SK-N-SH (cell line): Measurements from ENCODE around the gene CDK5. TPM values are rescaled to one million over a fixed set of nuclear protein-coding genes. Genes with fewer than 3 reads are reported as not detected.

ENCODE experiments used
- CTCF ChIA-PET: fragments of 300-600, 350-600 bp; formaldehyde crosslinking; extraction: SDS; loops from one replicate; lab custom pipeline; 2021; lab: Yijun Ruan, JAX
- POLR2A ChIA-PET: fragments of 350-600 bp; sonication (Branson Sonifier 250); formaldehyde crosslinking; extraction: SDS; loops from one replicate; lab custom pipeline; 2020; ENCODE audit warnings: antibody characterized with exemption, inconsistent platforms; lab: Yijun Ruan, JAX
- DNase-seq: peaks from one replicate; pipeline ENCODE4 v3.0.0; 2012
- H2AFZ ChIP-seq: fragments of 200-600 bp; sonication (generic); 2 replicates; pipeline ENCODE4 v1.8.1; 2016; ENCODE audit warnings: antibody characterized with exemption, mild to moderate bottlenecking, low read depth
- H3F3A ChIP-seq: fragments of 200-600 bp; sonication (generic); replicated peaks from 2 replicates; pipeline ENCODE3; 2016; ENCODE audit warnings: antibody characterized with exemption, mild to moderate bottlenecking; ENCODE audit not compliant: insufficient read depth
- H3K27ac ChIP-seq, 2 experiments: fragments of 200-500 bp in 1 of 2; fragments of 200-600 bp in 1 of 2; sonication (Bioruptor generic) in 1 of 2; sonication (generic), shearing (Covaris generic) in 1 of 2; 2 replicates each; pipeline versions ENCODE4 v1.5.1 to v1.6.1; 2014 to 2016; ENCODE audit warnings: low read depth in 2 of 2, inconsistent platforms in 1 of 2, low read length in 1 of 2, mild to moderate bottlenecking in 1 of 2, mixed read lengths in 1 of 2
- H3K27me3 ChIP-seq: fragments of 200-600 bp; sonication (generic), shearing (Covaris generic); 2 replicates; pipeline ENCODE4 v1.6.1; 2016; ENCODE audit warnings: mixed run types; ENCODE audit not compliant: insufficient read depth
- H3K36me3 ChIP-seq, 2 experiments: fragments of 200-500 bp in 1 of 2; fragments of 200-600 bp in 1 of 2; sonication (Bioruptor generic) in 1 of 2; sonication (generic) in 1 of 2; replicated peaks in 1 of 2; 2 replicates each; pipeline versions ENCODE3 to v1.5.1; 2014 to 2016; ENCODE audit warnings: low read length in 1 of 2, mild to moderate bottlenecking in 1 of 2; ENCODE audit not compliant: insufficient read depth in 2 of 2, control insufficient read depth in 1 of 2
- H3K4me1 ChIP-seq, 2 experiments: fragments of 200-500 bp in 1 of 2; fragments of 200-600 bp in 1 of 2; sonication (Bioruptor generic) in 1 of 2; sonication (generic), shearing (Covaris generic) in 1 of 2; 2 replicates each; pipeline versions ENCODE4 v1.5.1 to v1.6.1; 2014 to 2016; ENCODE audit warnings: low read depth in 1 of 2, low read length in 1 of 2, mixed run types in 1 of 2; ENCODE audit not compliant: insufficient read depth in 2 of 2, control insufficient read depth in 1 of 2
- H3K4me2 ChIP-seq: fragments of 200-600 bp; sonication (generic), shearing (Covaris generic); 2 replicates; pipeline ENCODE4 v1.6.1; 2017; ENCODE audit warnings: mixed run types
- H3K4me3 ChIP-seq, 2 experiments: fragments of 200-500 bp in 1 of 2; fragments of 200-600 bp in 1 of 2; sonication (Bioruptor generic) in 1 of 2; sonication (generic), shearing (Covaris generic) in 1 of 2; 2 replicates each; pipeline versions ENCODE4 v1.5.1 to v1.8.1; 2014 to 2016; ENCODE audit warnings: low read depth in 2 of 2, inconsistent platforms in 1 of 2, low read length in 1 of 2, mild to moderate bottlenecking in 1 of 2, mixed read lengths in 1 of 2, moderate library complexity in 1 of 2
- H3K79me2 ChIP-seq: fragments of 200-600 bp; sonication (generic); 2 replicates; pipeline ENCODE4 v1.8.1; 2017; ENCODE audit warnings: mild to moderate bottlenecking; ENCODE audit not compliant: insufficient read depth
- H3K9ac ChIP-seq: fragments of 200-600 bp; sonication (generic); 2 replicates; pipeline ENCODE4 v1.6.1; 2017; ENCODE audit warnings: mixed run types
- H3K9me2 ChIP-seq: fragments of 200-600 bp; sonication (generic); 2 replicates; pipeline ENCODE4 v1.6.1; 2017; ENCODE audit warnings: mixed run types
- H3K9me3 ChIP-seq: fragments of 200-600 bp; sonication (generic); 2 replicates; pipeline ENCODE4 v1.6.1; 2017; ENCODE audit warnings: mixed run types, mild to moderate bottlenecking, moderate library complexity
- H4K20me1 ChIP-seq: fragments of 200-600 bp; sonication (generic); 2 replicates; pipeline ENCODE4 v1.6.1; 2017; ENCODE audit warnings: mild to moderate bottlenecking, mixed run types; ENCODE audit not compliant: insufficient read depth
- CHD2 ChIP-seq: fragments of 150-350 bp; IDR thresholded peaks from 2 replicates; pipeline ENCODE4 v1.6.1; 2018; ENCODE audit warnings: low read length; ENCODE audit not compliant: partially characterized antibody
- ELF1 ChIP-seq: IDR thresholded peaks from 2 replicates; pipeline ENCODE4 v1.4.0; 2012
- EP300 ChIP-seq, 2 experiments: IDR thresholded peaks; 2 replicates each; pipeline versions ENCODE4 v1.4.0 to v1.6.1; 2012; ENCODE audit warnings: borderline replicate concordance in 1 of 2, low read depth in 1 of 2, low read length in 1 of 2
- EZH2phosphoT487 ChIP-seq: fragments of 200-600 bp; sonication (generic); IDR thresholded peaks from 2 replicates; pipeline ENCODE4 v1.6.1; 2017; ENCODE audit warnings: low read depth, mixed run types, mild to moderate bottlenecking, antibody characterized with exemption, moderate library complexity, borderline replicate concordance
- FOXM1 ChIP-seq: IDR thresholded peaks from 2 replicates; pipeline ENCODE4 v1.4.0; 2012; ENCODE audit warnings: low read depth, mild to moderate bottlenecking
- JUND ChIP-seq: IDR thresholded peaks from 2 replicates; pipeline ENCODE4 v1.4.0; 2012
- MEF2A ChIP-seq: IDR thresholded peaks from 2 replicates; pipeline ENCODE4 v1.4.0; 2012; ENCODE audit warnings: low read depth, borderline replicate concordance
- MXI1 ChIP-seq: IDR thresholded peaks from 2 replicates; pipeline ENCODE4 v1.6.1; 2012; ENCODE audit warnings: mild to moderate bottlenecking, low read depth, low read length, improper control_type of control experiment
- POLR2AphosphoS5 ChIP-seq: IDR thresholded peaks from 2 replicates; pipeline ENCODE4 v1.6.1; 2012; ENCODE audit warnings: low read depth, low read length
- RCOR1 ChIP-seq: fragments of 150-350 bp; IDR thresholded peaks from 2 replicates; pipeline ENCODE4 v1.6.1; 2017; ENCODE audit warnings: antibody characterized with exemption, low read length
- RFX5 ChIP-seq: IDR thresholded peaks from 2 replicates; pipeline ENCODE4 v1.6.1; 2012; ENCODE audit warnings: mild to moderate bottlenecking, improper control_type of control experiment, low read length
- RXRA ChIP-seq: IDR thresholded peaks from 2 replicates; pipeline ENCODE4 v1.4.0; 2012; ENCODE audit warnings: low read depth, mild to moderate bottlenecking, borderline replicate concordance
- WGBS: methylation state at CpG from one replicate; pipeline ENCODE4 v1.1.6; 2017; ENCODE audit warnings: low lambda C conversion rate; 5-methylcytosine and 5-hydroxymethylcytosine counted together
- polyA plus RNA-seq, 3 experiments: library from polyadenylated mRNA; depleted of rRNA; stranded (reverse); fragments of >200 nt; gene quantifications; 2 replicates each; pipeline ENCODE4 v1.2.3, GENCODE V29; 2012
- TF ChIP-seq, protein P1 (sequence below): IDR thresholded peaks from 2 replicates; pipeline ENCODE4 v1.4.0; 2012; ENCODE audit warnings: low read depth, borderline replicate concordance
- TF ChIP-seq, protein P2 (sequence below): IDR thresholded peaks from 2 replicates; pipeline ENCODE4 v1.6.1; 2012; ENCODE audit warnings: mild to moderate bottlenecking, low read depth, low read length, moderate library complexity
- TF ChIP-seq, protein P3 (sequence below): fragments of 150-350 bp; IDR thresholded peaks from 2 replicates; pipeline ENCODE4 v1.6.1; 2016; ENCODE audit warnings: mild to moderate bottlenecking, low read depth, low read length

The CDK5 gene
- polyA plus RNA-seq, 1 of the 3 experiments (the other 2 are of a cell fraction): 125 TPM

DNA sequence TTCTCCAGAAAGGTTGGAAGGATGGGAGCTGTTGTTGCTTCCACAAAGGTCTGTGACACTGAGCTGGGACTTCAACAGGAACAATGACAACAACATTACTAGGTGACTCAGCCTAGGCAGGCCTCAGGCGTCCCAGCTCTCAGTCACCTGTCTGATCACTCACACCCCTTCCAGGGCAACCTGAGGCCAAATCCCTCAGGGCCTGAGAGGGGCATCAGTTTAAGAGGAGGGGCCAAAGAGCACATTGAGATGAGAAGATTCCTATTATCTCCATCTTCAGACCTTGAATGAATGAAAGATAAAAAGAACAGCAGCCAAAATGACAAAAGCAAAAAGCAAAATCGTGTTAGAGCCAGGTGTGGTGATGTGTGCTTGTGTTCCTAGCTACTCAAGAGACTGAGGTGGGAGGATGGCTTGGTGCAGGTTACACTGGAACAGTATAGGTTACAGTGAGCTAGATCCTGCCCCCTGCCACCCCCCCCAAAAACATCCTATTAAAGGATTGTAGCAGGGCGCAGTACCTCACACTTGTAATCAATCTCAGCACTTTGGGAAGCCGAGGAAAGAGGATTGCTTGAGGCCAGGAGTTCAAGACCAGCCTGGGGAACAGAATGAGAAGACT, 33.2 kb downstream of the CDK5 start, which contains the start of gene ATG9B:
ATG9B (minus strand) TSS at position 60 of the 622 bp plus-strand sequence. CDS start 71 bp downstream, outside the sequence.
- 69% methylated on average over 4 of the region's 4 CpGs for WGBS
- H4K20me1 ChIP-seq: no peaks in the 10 kb centered on the region
- H3K79me2 ChIP-seq: peaks cover 10% of the 10 kb centered on the region
- no peak for DNase-seq
- no peak within 1 kb of the TSS for H3K27ac ChIP-seq
- H3K4me3 ChIP-seq: no peak within 1 kb of the TSS
- TF ChIP-seq MXI1 (no peak), CHD2 (no peak), JUND (no peak), EP300 (IDR thresholded peaks at IDR 0.05; ENCODE audit: borderline replicate concordance in 1 of 2, low read depth in 1 of 2, low read length in 1 of 2) (no peak), FOXM1 (no peak), RXRA (no peak), EZH2phosphoT487 (no peak)
- ChIA-PET CTCF (interaction anchor here (0.7 to 8.3 kb wide), 6 partner anchors 12 to 143 kb away, joined by 3 to 107 read pairs (median 10); partner anchors contain the start of gene GBX1), POLR2A (no interaction called here)
- H3K9me3 ChIP-seq: no peaks in the 10 kb centered on the region
- no peaks in the 10 kb centered on the region for H3K9me2 ChIP-seq
- H3K27me3 ChIP-seq: peaks cover 15% of the 10 kb centered on the region; the same call in 1 of the 2 replicates
- peaks cover 5% of the 10 kb centered on the region for H3F3A ChIP-seq
- H3K36me3 ChIP-seq: no peaks in the 10 kb centered on the region
- H3K9ac ChIP-seq: no peak within 1 kb of the TSS
- peaks cover 6 to 7% of the 10 kb centered on the region in 2 experiments; a peak in 2 of 4 replicates for H3K4me1 ChIP-seq
- no peak within 1 kb of the TSS for H3K4me2 ChIP-seq
- H2AFZ ChIP-seq: no peak within 1 kb of the TSS

DNA sequence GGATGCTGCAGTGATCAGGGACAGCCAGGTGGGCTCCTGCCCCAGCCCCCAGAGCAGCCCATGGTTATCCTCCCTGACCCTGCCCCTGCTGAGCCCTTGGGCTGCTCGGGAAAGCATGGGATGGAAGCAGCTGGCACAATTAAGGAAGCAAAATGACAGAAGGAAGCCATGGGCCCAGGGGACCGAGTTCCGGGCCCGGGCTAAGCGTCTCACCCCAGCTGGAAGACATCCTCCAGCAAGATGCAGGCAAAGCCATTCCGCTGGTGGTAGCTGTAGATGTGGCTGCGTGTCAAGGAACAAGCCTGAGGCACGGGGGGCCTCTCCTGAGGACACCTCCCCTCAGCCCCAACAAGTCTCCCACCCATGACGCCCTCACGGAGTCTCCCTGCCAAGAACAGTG, 34.5 kb downstream of the CDK5 start:
- Histone ChIP-seq H3K4me3 (no peak overlapping the region), H4K20me1 (no peaks in the 10 kb centered on the region), H3F3A (no peaks in the 10 kb centered on the region), H3K4me2 (no peak overlapping the region), H3K79me2 (no peaks in the 10 kb centered on the region), H3K27ac (no peak overlapping the region), H3K27me3 (peaks cover 15% of the 10 kb centered on the region; the same call in 1 of the 2 replicates), H3K36me3 (no peaks in the 10 kb centered on the region), H3K9me3 (no peaks in the 10 kb centered on the region), H3K4me1 (peaks cover 0 to 11% of the 10 kb centered on the region in 2 experiments; a peak in 1 of 4 replicates), H2AFZ (no peak overlapping the region), H3K9me2 (no peaks in the 10 kb centered on the region), H3K9ac (no peak overlapping the region)
- no peak for DNase-seq
- ChIA-PET POLR2A (interaction anchor here (0.6 kb wide), 1 partner anchor 12 kb away, joined by 3 read pairs; no protein-coding TSS in a partner anchor), CTCF (interaction anchor here (1.0 to 8.3 kb wide), 6 partner anchors 10 to 244 kb away, joined by 3 to 107 read pairs (median 7); no protein-coding TSS in a partner anchor)
- 74% methylated on average over 10 of the region's 10 CpGs for WGBS
- TF ChIP-seq MEF2A: no peak
- no peak for TF ChIP-seq RCOR1
- TF ChIP-seq POLR2AphosphoS5: no peak
- TF ChIP-seq, protein P1, sequence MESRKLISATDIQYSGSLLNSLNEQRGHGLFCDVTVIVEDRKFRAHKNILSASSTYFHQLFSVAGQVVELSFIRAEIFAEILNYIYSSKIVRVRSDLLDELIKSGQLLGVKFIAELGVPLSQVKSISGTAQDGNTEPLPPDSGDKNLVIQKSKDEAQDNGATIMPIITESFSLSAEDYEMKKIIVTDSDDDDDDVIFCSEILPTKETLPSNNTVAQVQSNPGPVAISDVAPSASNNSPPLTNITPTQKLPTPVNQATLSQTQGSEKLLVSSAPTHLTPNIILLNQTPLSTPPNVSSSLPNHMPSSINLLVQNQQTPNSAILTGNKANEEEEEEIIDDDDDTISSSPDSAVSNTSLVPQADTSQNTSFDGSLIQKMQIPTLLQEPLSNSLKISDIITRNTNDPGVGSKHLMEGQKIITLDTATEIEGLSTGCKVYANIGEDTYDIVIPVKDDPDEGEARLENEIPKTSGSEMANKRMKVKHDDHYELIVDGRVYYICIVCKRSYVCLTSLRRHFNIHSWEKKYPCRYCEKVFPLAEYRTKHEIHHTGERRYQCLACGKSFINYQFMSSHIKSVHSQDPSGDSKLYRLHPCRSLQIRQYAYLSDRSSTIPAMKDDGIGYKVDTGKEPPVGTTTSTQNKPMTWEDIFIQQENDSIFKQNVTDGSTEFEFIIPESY: no peak
- TF ChIP-seq ELF1: no peak
- no peak for TF ChIP-seq RFX5
- no peak for TF ChIP-seq EZH2phosphoT487
- TF ChIP-seq, protein P2, sequence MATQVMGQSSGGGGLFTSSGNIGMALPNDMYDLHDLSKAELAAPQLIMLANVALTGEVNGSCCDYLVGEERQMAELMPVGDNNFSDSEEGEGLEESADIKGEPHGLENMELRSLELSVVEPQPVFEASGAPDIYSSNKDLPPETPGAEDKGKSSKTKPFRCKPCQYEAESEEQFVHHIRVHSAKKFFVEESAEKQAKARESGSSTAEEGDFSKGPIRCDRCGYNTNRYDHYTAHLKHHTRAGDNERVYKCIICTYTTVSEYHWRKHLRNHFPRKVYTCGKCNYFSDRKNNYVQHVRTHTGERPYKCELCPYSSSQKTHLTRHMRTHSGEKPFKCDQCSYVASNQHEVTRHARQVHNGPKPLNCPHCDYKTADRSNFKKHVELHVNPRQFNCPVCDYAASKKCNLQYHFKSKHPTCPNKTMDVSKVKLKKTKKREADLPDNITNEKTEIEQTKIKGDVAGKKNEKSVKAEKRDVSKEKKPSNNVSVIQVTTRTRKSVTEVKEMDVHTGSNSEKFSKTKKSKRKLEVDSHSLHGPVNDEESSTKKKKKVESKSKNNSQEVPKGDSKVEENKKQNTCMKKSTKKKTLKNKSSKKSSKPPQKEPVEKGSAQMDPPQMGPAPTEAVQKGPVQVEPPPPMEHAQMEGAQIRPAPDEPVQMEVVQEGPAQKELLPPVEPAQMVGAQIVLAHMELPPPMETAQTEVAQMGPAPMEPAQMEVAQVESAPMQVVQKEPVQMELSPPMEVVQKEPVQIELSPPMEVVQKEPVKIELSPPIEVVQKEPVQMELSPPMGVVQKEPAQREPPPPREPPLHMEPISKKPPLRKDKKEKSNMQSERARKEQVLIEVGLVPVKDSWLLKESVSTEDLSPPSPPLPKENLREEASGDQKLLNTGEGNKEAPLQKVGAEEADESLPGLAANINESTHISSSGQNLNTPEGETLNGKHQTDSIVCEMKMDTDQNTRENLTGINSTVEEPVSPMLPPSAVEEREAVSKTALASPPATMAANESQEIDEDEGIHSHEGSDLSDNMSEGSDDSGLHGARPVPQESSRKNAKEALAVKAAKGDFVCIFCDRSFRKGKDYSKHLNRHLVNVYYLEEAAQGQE: no peak
- TF ChIP-seq, protein P3, sequence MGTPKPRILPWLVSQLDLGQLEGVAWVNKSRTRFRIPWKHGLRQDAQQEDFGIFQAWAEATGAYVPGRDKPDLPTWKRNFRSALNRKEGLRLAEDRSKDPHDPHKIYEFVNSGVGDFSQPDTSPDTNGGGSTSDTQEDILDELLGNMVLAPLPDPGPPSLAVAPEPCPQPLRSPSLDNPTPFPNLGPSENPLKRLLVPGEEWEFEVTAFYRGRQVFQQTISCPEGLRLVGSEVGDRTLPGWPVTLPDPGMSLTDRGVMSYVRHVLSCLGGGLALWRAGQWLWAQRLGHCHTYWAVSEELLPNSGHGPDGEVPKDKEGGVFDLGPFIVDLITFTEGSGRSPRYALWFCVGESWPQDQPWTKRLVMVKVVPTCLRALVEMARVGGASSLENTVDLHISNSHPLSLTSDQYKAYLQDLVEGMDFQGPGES: no peak
